IPS-15b (cell line): ENCODE results near the gene MAST3.

Experiments used
- H3K27me3 ChIP-seq: one replicate; pipeline ENCODE4 v1.6.1; 2013; ENCODE audit warnings: low read length; ENCODE audit not compliant: control insufficient read depth, insufficient read depth
- H3K36me3 ChIP-seq: one replicate; pipeline ENCODE4 v1.6.1; 2013; ENCODE audit warnings: low read length; ENCODE audit not compliant: control insufficient read depth, insufficient read depth
- H3K4me1 ChIP-seq: one replicate; pipeline ENCODE4 v1.6.1; 2013; ENCODE audit warnings: mild to moderate bottlenecking, low read length; ENCODE audit not compliant: control insufficient read depth, insufficient read depth
- H3K4me3 ChIP-seq: one replicate; pipeline ENCODE4 v1.5.1; 2013; ENCODE audit warnings: low read depth, low read length
- H3K9ac ChIP-seq: one replicate; pipeline ENCODE4 v1.6.1; 2013; ENCODE audit warnings: low read depth, mild to moderate bottlenecking, low read length
- H3K9me3 ChIP-seq: one replicate; pipeline ENCODE4 v1.6.1; 2013; ENCODE audit warnings: mild to moderate bottlenecking, low read length; ENCODE audit not compliant: control insufficient read depth, insufficient read depth

The MAST3 gene

GRCh38 chr19:18117692-18118378 lies 20.3 kb downstream of the MAST3 start:
- peaks cover 2% of the 10 kb centered on the region for H3K4me1 ChIP-seq
- peaks cover 4% of the 10 kb centered on the region for H3K27me3 ChIP-seq
- H3K9me3 ChIP-seq, result no peaks in the 10 kb centered on the region
- peak overlapping the region; percentile 74 for H3K9ac ChIP-seq
- no peaks in the 10 kb centered on the region for H3K36me3 ChIP-seq
- peak overlapping the region; percentile 69 for H3K4me3 ChIP-seq

GRCh38 chr19:18118420-18119012 lies 20.9 kb downstream of the MAST3 start:
- Histone ChIP-seq H3K4me1 (peaks cover 2% of the 10 kb centered on the region), H3K9me3 (no peaks in the 10 kb centered on the region), H3K36me3 (peaks cover 4% of the 10 kb centered on the region), H3K9ac (peak overlapping the region; percentile 74), H3K4me3 (peak overlapping the region; percentile 69), H3K27me3 (peaks cover 4% of the 10 kb centered on the region)

GRCh38 chr19:18119013-18119716 lies 21.6 kb downstream of the MAST3 start:
- Histone ChIP-seq H3K9me3 (no peaks in the 10 kb centered on the region), H3K27me3 (peaks cover 4% of the 10 kb centered on the region), H3K9ac (no peak overlapping the region), H3K4me1 (peaks cover 2% of the 10 kb centered on the region), H3K4me3 (no peak overlapping the region), H3K36me3 (peaks cover 8% of the 10 kb centered on the region)

GRCh38 chr19:18119717-18120105 lies 22.1 kb downstream of the MAST3 start:
- Histone ChIP-seq H3K27me3 (peaks cover 4% of the 10 kb centered on the region), H3K4me3 (no peak overlapping the region), H3K9me3 (no peaks in the 10 kb centered on the region), H3K4me1 (peaks cover 2% of the 10 kb centered on the region), H3K36me3 (peaks cover 14% of the 10 kb centered on the region), H3K9ac (no peak overlapping the region)

- Histone ChIP-seq H3K9ac (no peak overlapping the region), H3K36me3 (peaks cover 14% of the 10 kb centered on the region), H3K9me3 (no peaks in the 10 kb centered on the region), H3K4me3 (no peak overlapping the region), H3K4me1 (peaks cover 2% of the 10 kb centered on the region), H3K27me3 (peaks cover 4% of the 10 kb centered on the region)
These were observed 22.5 kb downstream of the MAST3 start for GRCh38 chr19:18120127-18120526.

GRCh38 chr19:18121166-18121565 lies 23.6 kb downstream of the MAST3 start:
- Histone ChIP-seq H3K9ac (no peak overlapping the region), H3K27me3 (peaks cover 4% of the 10 kb centered on the region), H3K4me1 (peaks cover 2% of the 10 kb centered on the region), H3K4me3 (no peak overlapping the region), H3K36me3 (peaks cover 18% of the 10 kb centered on the region), H3K9me3 (no peaks in the 10 kb centered on the region)

GRCh38 chr19:18122424-18122823 lies 24.8 kb downstream of the MAST3 start:
- H3K4me1 ChIP-seq, result no peaks in the 10 kb centered on the region
- peaks cover 4% of the 10 kb centered on the region for H3K27me3 ChIP-seq
- no peak overlapping the region for H3K4me3 ChIP-seq
- peaks cover 20% of the 10 kb centered on the region for H3K36me3 ChIP-seq
- H3K9me3 ChIP-seq, result no peaks in the 10 kb centered on the region
- H3K9ac ChIP-seq, result no peak overlapping the region

GRCh38 chr19:18122860-18123795 lies 25.6 kb downstream of the MAST3 start:
- no peaks in the 10 kb centered on the region for H3K9me3 ChIP-seq
- H3K9ac ChIP-seq, result no peak overlapping the region
- peaks cover 23% of the 10 kb centered on the region for H3K36me3 ChIP-seq

GRCh38 chr19:18123819-18124218 lies 26.2 kb downstream of the MAST3 start:
- Histone ChIP-seq H3K27me3 (no peaks in the 10 kb centered on the region), H3K9me3 (no peaks in the 10 kb centered on the region), H3K4me1 (no peaks in the 10 kb centered on the region), H3K4me3 (no peak overlapping the region), H3K36me3 (peaks cover 29% of the 10 kb centered on the region), H3K9ac (no peak overlapping the region)

More at GRCh38 chr19:18122860-18123795, 25.6 kb downstream of the MAST3 start:
- Histone ChIP-seq H3K4me1 (no peaks in the 10 kb centered on the region), H3K4me3 (no peak overlapping the region), H3K27me3 (peaks cover 4% of the 10 kb centered on the region)

GRCh38 chr19:18126097-18126496 lies 28.5 kb downstream of the MAST3 start:
- no peak overlapping the region for H3K4me3 ChIP-seq
- H3K9me3 ChIP-seq, result no peaks in the 10 kb centered on the region
- H3K36me3 ChIP-seq, result peaks cover 43% of the 10 kb centered on the region
- no peaks in the 10 kb centered on the region for H3K27me3 ChIP-seq
- H3K9ac ChIP-seq, result no peak overlapping the region
- H3K4me1 ChIP-seq, result no peaks in the 10 kb centered on the region

- Histone ChIP-seq H3K36me3 (peaks cover 47% of the 10 kb centered on the region), H3K9ac (no peak overlapping the region), H3K4me1 (no peaks in the 10 kb centered on the region), H3K9me3 (no peaks in the 10 kb centered on the region), H3K27me3 (no peaks in the 10 kb centered on the region), H3K4me3 (no peak overlapping the region)
These were observed 30.5 kb downstream of the MAST3 start for GRCh38 chr19:18128044-18128443.
